ENCODE results near the gene TSPAN5. TPM values are rescaled to one million over a fixed set of nuclear protein-coding genes. Genes with fewer than 3 reads are reported as not detected.

The TSPAN5 gene
- total and polyA plus RNA-seq, 9 of the 15 experiments (the other 6 are each of a cell fraction or from before 2014, with no cell fraction given), result 0.58 to 6.6 (median 0.73) TPM

GRCh38 chr4:98577956-98578355, 80.5 kb downstream of the TSPAN5 start:
- no peak for ATAC-seq
- WGBS (ENCODE audit: insufficient coverage, low coverage, missing lambda C conversion rate), result 3% methylated on average over 2 of the region's 2 CpGs

More at GRCh38 chr4:98577956-98578355, 80.5 kb downstream of the TSPAN5 start:
- Histone ChIP-seq H2AFZ (ENCODE audit: low read depth, low read length) (no peak overlapping the region), H3K27me3 (ENCODE audit: control insufficient read depth in 2 of 2, insufficient read depth in 2 of 2, low read length in 2 of 2) (peaks cover 0 to 10% of the 10 kb centered on the region in 2 experiments; a peak in 3 of 5 replicates), H4K20me1 (replicated peaks; ENCODE audit: control insufficient read depth, insufficient read depth, low read length) (no peaks in the 10 kb centered on the region), H3K9ac (ENCODE audit: insufficient read depth in 1 of 2, low read depth in 2 of 2, low read length in 2 of 2) (no peak overlapping the region), H3K4me2 (ENCODE audit: insufficient read depth, low read length) (no peak overlapping the region), H3K27ac (ENCODE audit: extremely low read depth, low read depth, low read length) (no peak overlapping the region), H3K9me3 (replicated peaks; ENCODE audit: control insufficient read depth, insufficient read depth, low read depth, low read length) (no peaks in the 10 kb centered on the region), H3K36me3 (ENCODE audit: control insufficient read depth, insufficient read depth, low read length) (no peaks in the 10 kb centered on the region), H3K9me1 (ENCODE audit: control insufficient read depth, insufficient read depth, low read length) (no peaks in the 10 kb centered on the region), H3K4me3 (no peak overlapping the region), H3K4me1 (replicated peaks in 1 of 2; ENCODE audit: control insufficient read depth in 2 of 2, insufficient read depth in 2 of 2, low read length in 2 of 2) (no peaks in the 10 kb centered on the region), H3K79me2 (ENCODE audit: control insufficient read depth, insufficient read depth, low read length) (no peaks in the 10 kb centered on the region)
- no TSS peak for BruUV-seq (replicated peaks)
- CTCF ChIA-PET (ENCODE audit: low intra/inter-chr PET ratio), result no interaction called here
- no peak for DNase-seq (ENCODE audit: extremely low read depth in 1 of 4, low spot score in 3 of 4)
- TF ChIP-seq PREB (CRISPR knock-in tag; IDR thresholded peaks at IDR 0.05), result no peak
- TF ChIP-seq TGIF2 (CRISPR knock-in tag; IDR thresholded peaks at IDR 0.05), result no peak
- no peak for TF ChIP-seq ZNF780A (CRISPR knock-in tag; IDR thresholded peaks at IDR 0.05)
- no peak for TF ChIP-seq ZMIZ1 (IDR thresholded peaks at IDR 0.05; ENCODE audit: low read depth in 2 of 2, low read length in 2 of 2)
- TF ChIP-seq MCM5 (IDR thresholded peaks at IDR 0.05; ENCODE audit: low read depth), result no peak
- no peak for TF ChIP-seq SP2 (IDR thresholded peaks at IDR 0.05; ENCODE audit: extremely low read depth, low read depth, low read length, poor library complexity, severe bottlenecking)
- TF ChIP-seq MTA3 (IDR thresholded peaks at IDR 0.05; ENCODE audit: borderline replicate concordance), result no peak
- in situ Hi-C loops (cut with MboI) (no loop called here), intact Hi-C loops (cut with micrococcal nuclease) (no loop called here)
- POLR2A ChIA-PET, result interaction anchor here (0.6 kb wide), 1 partner anchor 113 kb away, joined by 3 read pairs; no protein-coding TSS in a partner anchor
- no peak for FAIRE-seq

Measured in K562 (cell line).